Mucosa of rectum (tissue), 2 donors: ENCODE measurements around the gene NUP210.

Experiments used
- H3K27ac ChIP-seq, 2 donors: one replicate each; pipeline ENCODE4 v1.7.0; 2013; ENCODE audit warnings: inconsistent platforms in 2 of 2, low read depth in 2 of 2, low read length in 2 of 2
- H3K27me3 ChIP-seq, 2 donors: one replicate each; pipeline ENCODE4 v1.7.0; 2013; ENCODE audit warnings: low read length in 2 of 2; ENCODE audit not compliant: control insufficient read depth in 2 of 2, insufficient read depth in 2 of 2
- H3K36me3 ChIP-seq, 2 donors: one replicate each; pipeline ENCODE4 v1.7.0; 2013; ENCODE audit warnings: low read length in 2 of 2; ENCODE audit not compliant: control insufficient read depth in 2 of 2, insufficient read depth in 2 of 2
- H3K4me1 ChIP-seq, 2 donors: one replicate each; pipeline ENCODE4 v1.7.0; 2013; ENCODE audit warnings: low read length in 2 of 2, mild to moderate bottlenecking in 1 of 2; ENCODE audit not compliant: control insufficient read depth in 2 of 2, insufficient read depth in 2 of 2
- H3K4me3 ChIP-seq, 2 donors: one replicate each; pipeline ENCODE4 v1.7.0; 2013; ENCODE audit warnings: low read length in 2 of 2
- H3K9ac ChIP-seq, 2 donors: one replicate each; pipeline ENCODE4 v1.7.0; 2013; ENCODE audit warnings: low read length in 2 of 2, low read depth in 1 of 2, mild to moderate bottlenecking in 1 of 2
- H3K9me3 ChIP-seq, 2 donors: one replicate each; pipeline ENCODE4 v1.7.0; 2013; ENCODE audit warnings: low read length in 2 of 2; ENCODE audit not compliant: control insufficient read depth in 2 of 2
- donor health status: healthy.
- donor health status: Normal muscosa, but diverticular disease.

NUP210 gene

GRCh38 chr3:13365390-13366379 lies 54.4 kb downstream of the NUP210 start:
- Histone ChIP-seq H3K27me3 (no peaks in the 10 kb centered on the region), H3K4me3 (no peak overlapping the region), H3K36me3 (peaks cover 0 to 25% of the 10 kb centered on the region in 2 donors), H3K4me1 (no peaks in the 10 kb centered on the region), H3K9me3 (no peaks in the 10 kb centered on the region), H3K9ac (no peak overlapping the region), H3K27ac (no peak overlapping the region)

- Histone ChIP-seq H3K4me3 (no peak overlapping the region), H3K9ac (no peak overlapping the region), H3K27ac (no peak overlapping the region), H3K4me1 (no peaks in the 10 kb centered on the region), H3K9me3 (no peaks in the 10 kb centered on the region), H3K27me3 (no peaks in the 10 kb centered on the region), H3K36me3 (peaks cover 0 to 34% of the 10 kb centered on the region in 2 donors)
Observed at GRCh38 chr3:13364602-13365271, 55.4 kb downstream of the NUP210 start.

GRCh38 chr3:13362551-13362950 lies 57.6 kb downstream of the NUP210 start:
- H3K4me1 ChIP-seq = no peaks in the 10 kb centered on the region
- no peaks in the 10 kb centered on the region for H3K27me3 ChIP-seq
- H3K4me3 ChIP-seq = no peak overlapping the region
- H3K9me3 ChIP-seq = no peaks in the 10 kb centered on the region
- no peak overlapping the region for H3K9ac ChIP-seq
- H3K36me3 ChIP-seq = peaks cover 0 to 38% of the 10 kb centered on the region in 2 donors
- no peak overlapping the region for H3K27ac ChIP-seq

DNA sequence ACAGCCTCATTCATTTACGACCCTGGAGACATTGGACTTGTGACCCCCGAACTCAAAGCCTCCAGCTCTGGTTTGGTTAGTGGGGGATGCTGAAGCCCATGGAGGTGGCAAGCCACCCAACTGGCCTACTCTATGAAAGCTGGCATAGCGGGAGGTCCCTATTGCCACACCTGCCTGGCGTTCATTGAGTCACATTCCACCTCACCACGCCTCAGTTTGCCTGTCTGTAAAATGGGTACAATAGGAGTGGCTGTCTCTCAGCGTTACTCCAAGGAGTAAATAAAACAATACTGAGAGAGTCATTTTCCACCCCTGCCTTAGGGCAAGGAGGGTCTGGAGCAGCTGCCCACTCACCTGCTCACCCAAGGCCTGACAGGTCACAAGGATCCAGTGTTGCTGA lies 60.2 kb downstream of the NUP210 start:
- Histone ChIP-seq H3K27ac (no peak overlapping the region), H3K9me3 (no peaks in the 10 kb centered on the region), H3K4me1 (no peaks in the 10 kb centered on the region), H3K36me3 (peaks cover 0 to 42% of the 10 kb centered on the region in 2 donors), H3K9ac (no peak overlapping the region), H3K4me3 (no peak overlapping the region), H3K27me3 (no peaks in the 10 kb centered on the region)

- Histone ChIP-seq H3K9ac (no peak overlapping the region), H3K4me3 (no peak overlapping the region), H3K27ac (no peak overlapping the region), H3K9me3 (no peaks in the 10 kb centered on the region), H3K4me1 (no peaks in the 10 kb centered on the region), H3K36me3 (peaks cover 0 to 47% of the 10 kb centered on the region in 2 donors), H3K27me3 (no peaks in the 10 kb centered on the region)
Observed at GRCh38 chr3:13358643-13359042, 61.5 kb downstream of the NUP210 start.

- Histone ChIP-seq H3K27me3 (no peaks in the 10 kb centered on the region), H3K4me3 (no peak overlapping the region), H3K9me3 (no peaks in the 10 kb centered on the region), H3K27ac (no peak overlapping the region), H3K36me3 (peaks cover 0 to 48% of the 10 kb centered on the region in 2 donors), H3K4me1 (no peaks in the 10 kb centered on the region), H3K9ac (no peak overlapping the region)
Observed at GRCh38 chr3:13358051-13358450, 62.1 kb downstream of the NUP210 start.

DNA sequence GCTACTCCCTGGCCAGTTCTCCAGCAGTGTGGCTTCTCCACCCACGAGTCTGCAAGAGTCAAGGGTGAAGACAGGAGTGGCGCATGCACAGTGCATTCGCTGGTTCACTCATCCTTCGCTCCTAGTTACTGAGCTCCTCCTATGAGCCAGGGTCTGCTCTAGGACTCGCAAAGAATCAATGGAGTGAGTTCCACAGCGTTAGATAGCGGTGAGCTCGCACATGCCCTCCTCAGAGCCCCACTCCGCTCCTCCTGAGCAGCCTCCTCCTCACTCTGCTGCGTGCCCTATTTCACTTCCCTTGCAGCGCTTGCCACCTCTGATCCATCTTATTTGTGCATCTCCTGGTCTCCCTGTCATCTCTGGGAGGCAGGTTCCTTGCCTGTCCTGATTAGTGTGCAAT lies 63.0 kb downstream of the NUP210 start:
- peaks cover 0 to 47% of the 10 kb centered on the region in 2 donors for H3K36me3 ChIP-seq

DNA sequence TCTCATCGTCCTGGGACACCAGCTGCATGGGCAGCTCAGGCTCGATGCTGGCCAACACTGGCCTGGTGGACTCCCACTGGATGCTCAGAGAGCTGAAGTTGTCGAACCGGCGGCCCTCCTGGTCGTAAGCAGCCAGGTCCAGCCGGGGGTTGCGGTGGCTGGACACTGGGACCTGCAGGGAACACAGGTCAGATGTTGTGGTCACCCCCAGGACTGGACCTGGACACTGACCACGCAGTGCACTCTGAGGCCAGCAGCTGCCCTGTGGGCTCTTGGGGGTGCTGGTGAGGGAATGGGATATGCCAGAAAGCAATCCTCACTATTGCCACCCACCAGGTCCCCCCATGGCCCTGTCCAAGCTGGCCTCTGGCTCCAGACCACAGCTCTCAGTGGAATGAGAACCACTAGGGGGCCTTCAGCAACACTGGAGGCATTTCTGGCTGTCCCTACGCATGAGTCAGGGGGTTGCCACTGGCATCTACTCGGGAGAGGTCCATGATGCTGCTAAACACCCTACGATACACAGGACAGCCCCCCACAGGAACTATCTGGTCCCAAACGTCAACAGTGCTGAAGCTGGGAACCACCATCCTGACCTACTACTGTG lies 66.1 kb downstream of the NUP210 start:
- Histone ChIP-seq H3K36me3 (peaks cover 0 to 31% of the 10 kb centered on the region in 2 donors), H3K27ac (no peak overlapping the region), H3K9ac (no peak overlapping the region), H3K4me3 (no peak overlapping the region), H3K27me3 (no peaks in the 10 kb centered on the region), H3K9me3 (no peaks in the 10 kb centered on the region), H3K4me1 (no peaks in the 10 kb centered on the region)

More for the DNA sequence above, 63.0 kb downstream of the NUP210 start:
- Histone ChIP-seq H3K27me3 (no peaks in the 10 kb centered on the region), H3K9me3 (no peaks in the 10 kb centered on the region), H3K4me3 (no peak overlapping the region), H3K4me1 (no peaks in the 10 kb centered on the region), H3K9ac (no peak overlapping the region), H3K27ac (no peak overlapping the region)

DNA sequence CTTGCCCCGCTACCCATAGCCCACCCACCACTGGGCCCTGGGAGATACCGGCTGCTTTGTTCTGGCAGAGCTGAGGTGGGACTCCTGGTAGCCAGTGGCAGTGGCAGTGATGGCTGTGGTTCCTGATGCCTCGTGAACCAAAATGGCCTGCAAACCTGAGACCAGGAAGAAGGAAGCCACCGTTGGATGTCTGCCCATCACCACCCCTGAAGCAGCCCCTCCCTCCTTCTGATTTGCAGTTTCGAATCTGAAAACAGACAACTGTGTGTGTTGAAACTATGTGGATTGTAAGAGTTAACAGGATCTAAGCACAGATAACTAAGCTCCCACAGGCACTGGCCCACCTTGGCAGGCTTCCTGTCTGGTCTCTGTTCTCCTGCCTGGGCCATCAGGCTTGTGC lies 66.6 kb downstream of the NUP210 start:
- Histone ChIP-seq H3K4me1 (no peaks in the 10 kb centered on the region), H3K9me3 (no peaks in the 10 kb centered on the region), H3K4me3 (no peak overlapping the region), H3K36me3 (peaks cover 0 to 31% of the 10 kb centered on the region in 2 donors), H3K9ac (no peak overlapping the region), H3K27me3 (no peaks in the 10 kb centered on the region), H3K27ac (no peak overlapping the region)

GRCh38 chr3:13352621-13353131 lies 67.4 kb downstream of the NUP210 start:
- no peaks in the 10 kb centered on the region for H3K4me1 ChIP-seq
- peaks cover 0 to 27% of the 10 kb centered on the region in 2 donors for H3K36me3 ChIP-seq
- no peaks in the 10 kb centered on the region for H3K9me3 ChIP-seq
- H3K4me3 ChIP-seq = no peak overlapping the region
- H3K27ac ChIP-seq = no peak overlapping the region
- no peak overlapping the region for H3K9ac ChIP-seq
- no peaks in the 10 kb centered on the region for H3K27me3 ChIP-seq
